Measurements from ENCODE around the gene RGS14. TPM values are rescaled to one million over a fixed set of nuclear protein-coding genes. Genes with fewer than 3 reads are reported as not detected.

The RGS14 gene, protein sequence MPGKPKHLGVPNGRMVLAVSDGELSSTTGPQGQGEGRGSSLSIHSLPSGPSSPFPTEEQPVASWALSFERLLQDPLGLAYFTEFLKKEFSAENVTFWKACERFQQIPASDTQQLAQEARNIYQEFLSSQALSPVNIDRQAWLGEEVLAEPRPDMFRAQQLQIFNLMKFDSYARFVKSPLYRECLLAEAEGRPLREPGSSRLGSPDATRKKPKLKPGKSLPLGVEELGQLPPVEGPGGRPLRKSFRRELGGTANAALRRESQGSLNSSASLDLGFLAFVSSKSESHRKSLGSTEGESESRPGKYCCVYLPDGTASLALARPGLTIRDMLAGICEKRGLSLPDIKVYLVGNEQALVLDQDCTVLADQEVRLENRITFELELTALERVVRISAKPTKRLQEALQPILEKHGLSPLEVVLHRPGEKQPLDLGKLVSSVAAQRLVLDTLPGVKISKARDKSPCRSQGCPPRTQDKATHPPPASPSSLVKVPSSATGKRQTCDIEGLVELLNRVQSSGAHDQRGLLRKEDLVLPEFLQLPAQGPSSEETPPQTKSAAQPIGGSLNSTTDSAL
- 100 to 1,000 TPM; 124 to 132 TPM for total RNA-seq

DNA sequence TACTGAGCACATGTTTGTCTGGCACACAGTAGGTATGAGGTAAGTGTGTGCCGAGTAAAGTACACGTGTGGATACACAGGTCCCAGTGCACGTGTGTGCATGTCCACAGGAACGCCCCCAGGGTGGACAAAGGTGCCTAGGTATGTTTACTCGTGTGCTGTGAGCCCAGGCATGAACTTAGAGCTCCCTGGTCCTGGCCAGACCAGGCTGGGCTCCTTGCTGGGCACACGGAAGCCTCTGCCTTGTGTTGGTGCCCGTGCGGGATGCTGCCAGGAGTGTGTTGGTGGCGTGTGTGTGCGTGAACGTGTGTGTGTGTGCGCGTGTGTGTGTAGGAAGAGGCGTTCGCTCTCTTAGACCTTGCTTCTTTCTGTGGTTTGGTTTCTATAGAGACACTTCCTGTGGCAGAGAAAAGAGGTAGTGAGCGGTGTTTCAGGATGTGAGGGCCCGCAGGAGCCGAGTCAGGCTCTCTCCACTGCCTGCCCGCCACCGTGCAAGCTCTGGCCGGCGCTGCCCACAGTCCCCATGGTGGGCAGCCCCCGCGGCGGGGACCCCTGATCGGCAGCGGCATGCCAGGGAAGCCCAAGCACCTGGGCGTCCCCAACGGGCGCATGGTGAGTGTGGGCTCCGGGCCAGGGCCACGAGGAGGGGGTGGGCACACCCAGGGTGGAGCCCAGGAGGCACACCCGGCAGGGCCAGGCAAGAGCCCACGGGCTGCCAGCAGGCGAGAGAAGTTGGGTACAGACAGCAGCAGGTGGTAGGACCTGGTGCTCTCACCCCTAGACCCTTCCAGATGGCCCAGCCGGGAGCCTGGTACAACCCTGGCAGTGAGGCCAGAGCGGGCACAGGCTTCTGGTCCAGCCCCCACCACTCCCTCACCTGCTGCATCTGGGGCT is at the start of gene RGS14:
Gene RGS14 (plus strand): TSS at position 466 of the 893 bp plus-strand sequence. CDS start 101 bp downstream, at position 567.
- H3K36me3 Mint-ChIP-seq (ENCODE audit: low read depth), result peaks cover 48% of the 10 kb centered on the region
- CTCF ChIA-PET, result interaction anchor here (0.7 to 17.1 kb wide), 7 partner anchors 13 to 96 kb away, joined by 3 to 145 read pairs (median 4); no protein-coding TSS in a partner anchor

DNA sequence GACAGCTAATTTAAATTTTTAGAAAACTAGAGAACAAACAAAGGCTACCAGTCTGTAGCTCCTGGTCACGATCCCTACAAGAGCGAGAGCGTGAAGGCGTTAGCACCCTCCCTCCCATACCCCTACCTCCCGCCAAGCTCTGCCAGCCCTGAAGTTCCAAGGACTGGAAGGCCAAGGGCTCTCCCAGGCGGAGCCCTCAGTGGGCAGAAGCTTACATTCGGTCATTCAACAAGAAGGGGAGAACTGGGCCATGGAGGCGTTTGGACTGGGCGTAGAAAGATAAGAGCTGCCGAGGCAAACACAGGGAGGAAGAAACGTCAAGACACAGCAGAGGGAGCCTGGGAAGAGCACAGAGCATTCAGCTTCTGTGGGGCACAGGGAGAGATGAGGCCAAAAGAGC is 49.0 kb upstream of the RGS14 start:
- H3K4me1 Mint-ChIP-seq, result peaks cover 67% of the 10 kb centered on the region
- H3K27me3 Mint-ChIP-seq, result no peaks in the 10 kb centered on the region
- no peak overlapping the region for H3K4me3 Mint-ChIP-seq

More for the DNA sequence above, at the start of gene RGS14:
- H3K9me3 Mint-ChIP-seq, result peaks cover 12% of the 10 kb centered on the region
- POLR2A ChIA-PET, result interaction anchor here (1.3 kb wide), 1 partner anchor 45 kb away, joined by 3 read pairs; no protein-coding TSS in a partner anchor
- DNase-seq, result peak; percentile 83
- H3K27me3 Mint-ChIP-seq, result no peaks in the 10 kb centered on the region
- H3K4me3 Mint-ChIP-seq, result peak within 1 kb of the TSS; percentile 91
- H3K4me1 Mint-ChIP-seq, result peaks cover 81% of the 10 kb centered on the region
- H3K27ac Mint-ChIP-seq, result peak within 1 kb of the TSS; percentile 85

DNA sequence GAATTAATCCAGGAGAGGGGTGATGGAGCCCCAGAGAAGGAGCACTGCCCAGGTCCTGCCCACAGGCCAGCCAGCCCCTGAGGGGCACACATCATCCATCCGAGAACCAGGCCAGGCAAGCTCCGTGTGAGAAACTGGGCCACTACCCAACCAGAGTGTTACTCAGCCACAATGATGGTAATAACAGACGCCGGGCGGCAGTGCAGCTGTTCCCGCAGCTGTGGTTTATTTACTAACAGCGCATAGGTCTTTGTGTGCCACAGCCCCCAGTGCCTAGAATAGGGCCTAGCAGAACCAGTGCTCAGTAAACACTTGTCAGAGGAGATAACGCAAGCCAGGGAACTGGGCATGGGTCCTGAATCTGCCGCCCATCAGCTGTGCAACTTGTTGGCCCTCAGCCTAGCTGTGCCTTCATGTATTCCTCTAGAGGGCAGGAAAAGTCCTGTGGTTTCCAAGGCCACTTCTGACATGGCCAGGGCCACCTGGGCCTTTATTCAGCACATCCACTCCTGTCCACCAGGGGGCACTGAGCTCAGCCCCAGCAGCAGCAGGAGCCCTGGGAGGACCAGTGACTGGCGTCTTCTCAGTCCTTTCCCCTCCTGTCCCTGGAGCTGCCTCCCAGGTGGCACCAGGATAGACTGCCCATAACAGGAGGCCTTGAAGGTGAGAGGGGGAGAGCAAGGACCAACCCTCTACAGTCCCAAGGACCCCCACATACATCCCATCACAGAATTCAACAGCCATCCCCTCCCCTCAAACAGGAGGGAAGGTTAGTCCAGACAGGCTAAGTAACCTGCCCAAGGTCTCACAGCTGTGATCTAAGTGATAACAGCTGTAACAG is 48.2 kb upstream of the RGS14 start:
- POLR2A ChIA-PET, result no interaction called here
- no peaks in the 10 kb centered on the region for H3K9me3 Mint-ChIP-seq
- H3K27ac Mint-ChIP-seq, result peak overlapping the region; percentile 83

More for the DNA sequence above, 49.0 kb upstream of the RGS14 start:
- ChIA-PET CTCF (interaction anchor here (0.8 to 3.3 kb wide), 22 partner anchors 8 to 200 kb away, joined by 3 to 30 read pairs (median 5); partner anchors contain the start of genes LMAN2 and PRR7), POLR2A (no interaction called here)
- Mint-ChIP-seq H3K9me3 (no peaks in the 10 kb centered on the region), H3K36me3 (ENCODE audit: low read depth) (peaks cover 54% of the 10 kb centered on the region), H3K27ac (peak overlapping the region; percentile 78)
- no peak for DNase-seq

DNA sequence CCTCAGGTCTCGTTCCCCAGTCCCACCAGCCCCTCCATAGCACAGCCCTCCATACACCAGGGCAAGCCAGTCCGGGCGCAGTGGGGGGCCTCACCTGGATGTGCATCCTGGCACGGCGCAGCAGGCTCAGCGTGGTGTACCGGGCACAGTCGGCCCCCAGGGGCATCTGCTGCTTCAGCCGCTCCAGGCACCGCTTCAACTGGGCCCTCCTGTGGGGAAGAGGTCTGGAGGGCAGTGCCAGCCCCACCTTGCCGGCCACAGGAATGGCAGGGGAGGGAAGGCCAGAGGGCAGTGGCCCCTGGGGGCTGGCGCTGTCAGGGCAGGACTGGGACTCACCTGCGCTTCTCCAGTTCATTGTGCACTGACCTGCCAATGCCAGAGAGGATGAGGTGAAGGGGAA is 47.4 kb upstream of the RGS14 start:
- CTCF ChIA-PET, result interaction anchor here (0.5 to 3.3 kb wide), 43 partner anchors 8 to 242 kb away, joined by 3 to 30 read pairs (median 4); partner anchors contain the start of genes F12 and PRR7

More for the DNA sequence above, 48.2 kb upstream of the RGS14 start:
- peak; percentile 78 for DNase-seq
- Mint-ChIP-seq H3K36me3 (ENCODE audit: low read depth) (peaks cover 46% of the 10 kb centered on the region), H3K27me3 (no peaks in the 10 kb centered on the region), H3K4me1 (peaks cover 67% of the 10 kb centered on the region), H3K4me3 (peak overlapping the region; percentile 97)
- CTCF ChIA-PET, result interaction anchor here (0.6 to 3.3 kb wide), 48 partner anchors 8 to 238 kb away, joined by 3 to 30 read pairs (median 4); partner anchors contain the start of genes F12, LMAN2 and PRR7

DNA sequence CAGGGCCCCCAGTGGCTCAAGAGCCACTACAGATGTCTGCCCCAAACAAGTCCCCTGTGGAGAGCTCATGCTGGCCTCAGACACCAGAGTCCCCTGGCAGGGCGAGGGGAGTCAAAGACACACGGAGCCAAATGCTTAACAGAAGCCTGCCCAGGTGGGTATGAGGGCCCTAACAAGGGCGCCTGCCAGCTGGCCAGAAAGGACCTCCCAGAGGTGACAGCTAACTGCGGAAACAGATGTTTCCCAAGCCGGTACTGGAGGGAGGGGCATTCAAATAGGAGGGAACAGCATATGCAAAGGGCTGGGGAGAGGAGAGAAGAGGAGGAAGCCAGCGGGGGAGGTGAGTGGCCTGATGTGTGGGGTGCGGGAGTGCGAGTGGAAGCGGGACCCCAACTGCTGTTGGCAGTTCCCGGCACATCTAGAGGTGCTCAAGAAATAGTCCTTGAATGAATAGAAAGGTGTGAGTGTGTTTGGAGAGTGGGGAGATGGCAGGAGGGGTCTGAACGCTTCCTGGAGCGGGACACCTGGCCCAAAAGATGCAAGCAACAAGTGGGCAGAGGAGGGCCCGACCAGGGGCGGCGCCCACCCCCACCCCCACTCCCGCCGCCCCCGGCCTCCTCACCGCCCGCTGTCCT is 46.9 kb upstream of the RGS14 start:
- H3K27ac Mint-ChIP-seq, result peak overlapping the region; percentile 93
- H3K36me3 Mint-ChIP-seq (ENCODE audit: low read depth), result peaks cover 33% of the 10 kb centered on the region
- H3K4me3 Mint-ChIP-seq, result peak overlapping the region; percentile 97
- H3K9me3 Mint-ChIP-seq, result no peaks in the 10 kb centered on the region
- ChIA-PET POLR2A (no interaction called here), CTCF (interaction anchor here (0.5 to 3.3 kb wide), 19 partner anchors 8 to 243 kb away, joined by 3 to 30 read pairs (median 10); no protein-coding TSS in a partner anchor)
- peaks cover 58% of the 10 kb centered on the region for H3K4me1 Mint-ChIP-seq
- DNase-seq, result peak; percentile 69
- no peaks in the 10 kb centered on the region for H3K27me3 Mint-ChIP-seq

More for the DNA sequence above, 47.4 kb upstream of the RGS14 start:
- Mint-ChIP-seq H3K9me3 (no peaks in the 10 kb centered on the region), H3K4me3 (peak overlapping the region; percentile 97), H3K4me1 (peaks cover 62% of the 10 kb centered on the region), H3K27ac (no peak overlapping the region), H3K36me3 (ENCODE audit: low read depth) (peaks cover 38% of the 10 kb centered on the region), H3K27me3 (no peaks in the 10 kb centered on the region)
- DNase-seq, result no peak
- POLR2A ChIA-PET, result no interaction called here

DNA sequence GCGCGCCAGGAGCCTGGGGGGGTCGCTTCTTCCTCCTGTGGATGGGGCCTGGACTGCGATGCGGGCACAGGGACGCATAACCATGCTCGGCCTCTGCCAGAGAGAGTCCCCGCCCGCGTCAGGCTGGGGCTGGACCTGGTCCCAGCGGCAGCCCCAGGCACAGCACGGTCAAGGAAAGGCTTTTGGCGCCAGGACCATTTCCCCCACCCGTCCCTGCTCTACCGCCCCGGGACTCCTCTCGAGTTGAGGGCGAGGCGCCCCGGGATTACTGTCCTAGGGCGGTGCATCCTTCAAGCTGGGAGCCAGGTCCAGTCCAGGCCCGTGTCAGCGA is 46.4 kb upstream of the RGS14 start:
- H3K4me3 Mint-ChIP-seq, result peak overlapping the region; percentile 97
- no peaks in the 10 kb centered on the region for H3K27me3 Mint-ChIP-seq
- no peak for DNase-seq
- ChIA-PET CTCF (interaction anchor here (1.0 to 2.7 kb wide), 2 partner anchors 61 to 78 kb away, joined by 3 to 17 read pairs; no protein-coding TSS in a partner anchor), POLR2A (no interaction called here)
- peaks cover 31% of the 10 kb centered on the region for H3K36me3 Mint-ChIP-seq (ENCODE audit: low read depth)
- H3K4me1 Mint-ChIP-seq, result peaks cover 58% of the 10 kb centered on the region
- H3K9me3 Mint-ChIP-seq, result no peaks in the 10 kb centered on the region
- H3K27ac Mint-ChIP-seq, result peak overlapping the region; percentile 96

DNA sequence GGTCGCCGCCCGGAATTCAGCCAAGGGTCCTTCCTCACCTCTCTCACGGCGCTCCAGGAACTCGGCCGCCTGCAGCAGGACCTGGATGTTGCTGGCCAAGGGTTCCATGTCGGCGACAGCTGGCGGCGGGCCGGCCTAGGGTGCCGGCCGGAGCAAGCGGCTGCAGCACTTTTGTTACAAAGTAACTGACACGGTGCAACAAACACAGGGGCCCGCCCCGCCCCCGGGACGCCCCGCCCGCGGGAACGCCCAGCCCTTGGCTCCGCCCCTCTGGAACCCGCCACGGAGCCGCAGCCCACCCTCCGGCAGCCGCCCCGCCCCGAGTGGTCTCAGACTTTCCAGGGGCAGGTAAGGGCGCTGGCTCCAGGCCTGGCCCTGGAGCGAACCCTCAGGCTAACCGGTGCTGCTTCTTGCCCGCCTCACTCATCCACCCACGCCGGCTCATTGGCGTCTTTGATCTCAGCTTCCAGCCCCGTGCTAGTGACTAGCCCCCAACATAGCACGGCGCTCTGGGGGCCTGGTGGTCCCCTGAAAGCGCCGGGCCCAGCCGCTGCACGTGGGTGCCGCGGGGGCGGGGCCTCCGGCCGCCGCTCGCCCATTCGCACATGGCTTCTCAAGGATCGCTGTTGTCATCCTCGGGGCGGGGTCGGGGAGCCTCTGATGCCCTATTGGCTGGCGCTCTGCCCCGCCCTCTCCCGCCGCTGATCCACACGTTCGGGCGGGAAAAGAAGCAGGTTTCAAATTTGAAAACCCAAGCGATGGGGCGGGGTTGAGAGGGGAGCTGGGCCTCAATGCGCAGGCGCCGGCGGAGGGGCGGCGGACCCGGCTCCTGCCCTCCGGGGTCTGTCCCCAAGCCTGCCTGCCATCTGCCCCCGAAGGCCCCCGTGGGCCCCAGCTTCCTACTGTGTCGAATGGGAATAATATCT is 45.7 kb upstream of the RGS14 start, which contains the start of gene MXD3:
Gene MXD3 (minus strand): TSS at position 176 of the 926 bp plus-strand sequence. CDS start 68 bp downstream, at position 108.
- peak; percentile 99 for DNase-seq
- Mint-ChIP-seq H3K27me3 (no peaks in the 10 kb centered on the region), H3K27ac (peak within 1 kb of the TSS; percentile 96), H3K4me3 (peak within 1 kb of the TSS; percentile 97), H3K36me3 (ENCODE audit: low read depth) (peaks cover 26% of the 10 kb centered on the region), H3K9me3 (no peaks in the 10 kb centered on the region), H3K4me1 (peaks cover 55% of the 10 kb centered on the region)
- CTCF ChIA-PET, result interaction anchor here (0.8 to 2.7 kb wide), 18 partner anchors 8 to 199 kb away, joined by 3 to 17 read pairs (median 3); partner anchors contain the start of genes LMAN2, PRELID1, RAB24 and RGS14
- POLR2A ChIA-PET, result interaction anchor here (0.6 to 1.4 kb wide), 3 partner anchors 40 to 165 kb away, joined by 3 to 4 read pairs (median 3); partner anchors contain the start of genes LMAN2 and RGS14

DNA sequence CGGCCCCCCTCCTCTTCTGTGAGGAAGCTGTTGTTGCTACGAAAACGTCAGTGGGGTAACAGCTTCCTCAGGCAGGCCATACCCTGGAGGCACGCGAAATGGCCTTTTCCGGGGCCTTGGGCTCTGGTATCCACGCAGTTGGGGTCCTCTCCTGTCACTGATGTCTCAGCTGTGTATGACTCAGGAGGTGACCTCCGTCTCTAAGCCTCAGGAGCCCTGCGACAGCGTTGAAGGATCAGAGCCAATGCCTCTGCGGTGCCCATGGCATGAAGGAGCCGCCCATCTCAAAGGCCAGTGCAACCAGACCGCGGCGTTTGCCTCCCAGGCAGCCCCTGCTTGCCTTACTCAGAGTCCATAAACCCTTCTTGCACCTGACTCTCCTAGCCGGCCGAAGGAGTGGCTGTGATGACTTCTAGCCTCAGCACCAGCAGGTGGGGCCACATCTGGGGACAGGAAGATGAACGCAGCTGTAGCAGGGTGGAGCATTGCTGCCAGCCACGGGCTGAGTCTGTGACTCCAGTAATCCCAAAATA is 45.0 kb upstream of the RGS14 start:
- CTCF ChIA-PET, result interaction anchor here (0.8 to 2.1 kb wide), 16 partner anchors 9 to 199 kb away, joined by 3 to 9 read pairs (median 3); partner anchors contain the start of genes LMAN2, PRELID1, RAB24 and RGS14
- Mint-ChIP-seq H3K27me3 (no peaks in the 10 kb centered on the region), H3K4me1 (peaks cover 60% of the 10 kb centered on the region), H3K36me3 (ENCODE audit: low read depth) (peaks cover 25% of the 10 kb centered on the region), H3K9me3 (no peaks in the 10 kb centered on the region), H3K4me3 (peak overlapping the region; percentile 97), H3K27ac (peak overlapping the region; percentile 96)
- POLR2A ChIA-PET, result interaction anchor here (0.5 to 1.4 kb wide), 4 partner anchors 8 to 165 kb away, joined by 3 to 4 read pairs (median 3); partner anchors contain the start of genes LMAN2 and RGS14
- peak; percentile 74 for DNase-seq

DNA sequence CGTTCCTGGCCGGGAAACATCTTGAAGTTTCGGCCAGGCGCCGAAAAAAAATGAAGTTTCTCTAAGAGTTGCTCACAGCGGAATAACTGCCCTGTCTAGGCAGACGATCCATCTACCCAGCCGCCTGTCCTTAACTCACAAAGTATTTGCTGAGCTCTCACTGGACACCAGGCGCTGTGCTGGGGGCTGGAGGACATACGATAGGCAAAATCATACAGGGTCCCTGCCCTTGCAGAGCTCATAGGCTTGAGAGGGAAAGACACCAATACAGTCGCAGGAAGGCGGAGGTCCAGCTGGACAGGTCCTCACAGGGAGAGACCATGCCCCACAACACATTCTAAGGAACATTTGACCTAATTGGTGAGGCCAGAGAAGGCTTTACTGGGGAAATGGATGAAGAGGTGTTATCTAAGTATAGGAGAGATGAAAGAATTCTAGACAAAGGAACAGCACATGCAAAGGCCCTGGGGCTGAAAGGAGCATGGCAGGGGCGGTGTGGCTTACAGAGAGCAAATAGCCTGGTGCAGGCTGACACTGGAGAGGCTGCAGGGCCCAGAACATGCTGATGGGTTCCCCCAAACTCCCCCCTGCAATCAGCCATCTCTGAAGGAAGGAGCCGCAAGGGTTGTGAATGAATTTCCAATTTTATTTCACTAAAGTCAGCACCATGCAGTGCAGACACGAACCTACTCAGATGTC is 44.0 kb upstream of the RGS14 start:
- Mint-ChIP-seq H3K4me1 (peaks cover 63% of the 10 kb centered on the region), H3K4me3 (peak overlapping the region; percentile 97)
- CTCF ChIA-PET, result interaction anchor here (1.0 to 2.1 kb wide), 7 partner anchors 10 to 199 kb away, joined by 3 to 9 read pairs (median 4); partner anchors contain the start of genes PRELID1 and RAB24

More for the DNA sequence above, 44.0 kb upstream of the RGS14 start:
- H3K36me3 Mint-ChIP-seq (ENCODE audit: low read depth), result peaks cover 20% of the 10 kb centered on the region
- POLR2A ChIA-PET, result interaction anchor here (0.5 to 1.4 kb wide), 2 partner anchors 9 to 44 kb away, joined by 3 read pairs; partner anchors contain the start of gene RGS14
- no peak for DNase-seq
- H3K9me3 Mint-ChIP-seq, result no peaks in the 10 kb centered on the region
- H3K27me3 Mint-ChIP-seq, result no peaks in the 10 kb centered on the region
- no peak overlapping the region for H3K27ac Mint-ChIP-seq

Measured in activated CD4-positive, alpha-beta T cell treated with anti-CD3 and anti-CD28 coated beads, Interleukin-2, amount 10 ng/mL, durations not matched to agents 7 days and 5 days (primary cell).